OCI-LY1 (cell line): ENCODE results near the gene OTUB1.

Experiments used
- H2AFZ ChIP-seq: fragments of 200-600 bp; sonication (generic), shearing (Covaris generic); 2 replicates; pipeline ENCODE4 v1.6.0; 2014; ENCODE audit warnings: antibody characterized with exemption, mild to moderate bottlenecking, low read length
- H3F3A ChIP-seq: fragments of 200-600 bp; sonication (generic), shearing (Covaris generic); 2 replicates; pipeline ENCODE4 v1.6.0; 2014; ENCODE audit warnings: mild to moderate bottlenecking, antibody characterized with exemption, low read length, moderate library complexity; ENCODE audit not compliant: insufficient read depth
- H3K27ac ChIP-seq: fragments of 200-600 bp; sonication (generic); 2 replicates; pipeline ENCODE4 v1.5.1; 2014; ENCODE audit warnings: low read length, mixed run types, mild to moderate bottlenecking, low read depth; ENCODE audit not compliant: poor library complexity, severe bottlenecking
- H3K27me3 ChIP-seq: fragments of 200-600 bp; sonication (generic); 2 replicates; pipeline ENCODE4 v1.6.0; 2014; ENCODE audit warnings: antibody characterized with exemption, mild to moderate bottlenecking, low read length, moderate library complexity; ENCODE audit not compliant: insufficient read depth
- H3K36me3 ChIP-seq: fragments of 200-600 bp; sonication (generic); 2 replicates; pipeline ENCODE4 v1.6.1; 2014; ENCODE audit warnings: mild to moderate bottlenecking, antibody characterized with exemption, low read length, moderate library complexity, mixed read lengths; ENCODE audit not compliant: insufficient read depth
- H3K4me1 ChIP-seq: fragments of 200-600 bp; sonication (generic); 2 replicates; pipeline ENCODE4 v1.5.1; 2014; ENCODE audit warnings: mild to moderate bottlenecking, low read length, moderate library complexity; ENCODE audit not compliant: insufficient read depth, severe bottlenecking
- H3K4me2 ChIP-seq: fragments of 200-600 bp; sonication (generic), shearing (Covaris generic); 2 replicates; pipeline ENCODE4 v1.6.1; 2014; ENCODE audit warnings: low read length
- H3K4me3 ChIP-seq: fragments of 200-600 bp; sonication (generic); 2 replicates; pipeline ENCODE4 v1.5.1; 2014; ENCODE audit warnings: low read length, low read depth, mild to moderate bottlenecking, mixed read lengths; ENCODE audit not compliant: poor library complexity, severe bottlenecking
- H3K79me2 ChIP-seq: fragments of 200-600 bp; shearing (Covaris generic); 2 replicates; pipeline ENCODE4 v1.6.1; 2016; ENCODE audit warnings: mixed run types, low read length, mixed read lengths; ENCODE audit not compliant: insufficient read depth
- H3K9ac ChIP-seq: fragments of 200-600 bp; sonication (generic), shearing (Covaris generic); 2 replicates; pipeline ENCODE4 v1.6.1; 2014; ENCODE audit warnings: mild to moderate bottlenecking, low read length, mixed read lengths
- H3K9me2 ChIP-seq: fragments of 200-600 bp; sonication (generic), shearing (Covaris generic); 2 replicates; pipeline ENCODE4 v1.6.1; 2014; ENCODE audit warnings: low read depth, mild to moderate bottlenecking, low read length, mixed read lengths
- H3K9me3 ChIP-seq: fragments of 200-600 bp; shearing (Covaris generic); 2 replicates; pipeline ENCODE4 v1.6.1; 2014; ENCODE audit warnings: low read length, mixed read lengths
- H4K20me1 ChIP-seq: fragments of 200-600 bp; sonication (generic), shearing (Covaris generic); 2 replicates; pipeline ENCODE4 v1.6.0; 2016; ENCODE audit warnings: mild to moderate bottlenecking, low read length; ENCODE audit not compliant: insufficient read depth
- EZH2 ChIP-seq: fragments of 200-600 bp; sonication (generic), shearing (Covaris generic); IDR thresholded peaks from 2 replicates; pipeline ENCODE4 v1.8.0; 2017; ENCODE audit warnings: borderline replicate concordance, mixed run types, mild to moderate bottlenecking, antibody characterized with exemption, low read length, moderate library complexity, mixed read lengths
- TF ChIP-seq, protein P1 (sequence below): fragments of 200-600 bp; sonication (generic), shearing (Covaris generic); IDR thresholded peaks from 2 replicates; pipeline ENCODE4 v1.5.1; 2017; ENCODE audit warnings: mild to moderate bottlenecking, antibody characterized with exemption, low read length, moderate library complexity, mixed read lengths

OTUB1 gene

DNA sequence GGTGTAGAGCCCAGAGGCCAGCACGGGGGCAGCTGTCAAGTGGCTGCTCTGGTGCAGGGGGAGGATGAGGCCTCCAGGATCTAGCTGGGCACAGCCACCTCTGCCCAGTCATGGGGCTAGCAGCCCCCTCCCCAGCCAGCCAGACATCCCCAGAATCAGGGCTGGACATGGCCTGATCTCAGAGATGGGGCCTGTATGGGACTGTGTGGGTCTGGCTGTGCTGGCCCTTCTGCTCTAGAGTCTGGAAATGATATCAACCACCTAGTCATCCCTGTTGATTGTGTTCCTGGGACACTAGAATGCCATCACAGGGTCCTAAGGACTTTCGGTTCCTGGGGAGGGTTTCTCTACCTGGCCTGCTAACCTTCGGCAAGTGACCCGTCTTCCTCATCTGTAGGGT is 52.3 kb downstream of the OTUB1 start:
- Histone ChIP-seq H3K4me3 (no peak overlapping the region), H3K9me3 (no peaks in the 10 kb centered on the region), H2AFZ (no peak overlapping the region), H4K20me1 (no peaks in the 10 kb centered on the region), H3K27ac (no peak overlapping the region), H3K79me2 (no peaks in the 10 kb centered on the region), H3F3A (no peaks in the 10 kb centered on the region), H3K4me2 (no peak overlapping the region), H3K9me2 (no peaks in the 10 kb centered on the region), H3K36me3 (no peaks in the 10 kb centered on the region), H3K9ac (no peak overlapping the region), H3K27me3 (no peaks in the 10 kb centered on the region), H3K4me1 (no peaks in the 10 kb centered on the region)
- TF ChIP-seq, protein P1, sequence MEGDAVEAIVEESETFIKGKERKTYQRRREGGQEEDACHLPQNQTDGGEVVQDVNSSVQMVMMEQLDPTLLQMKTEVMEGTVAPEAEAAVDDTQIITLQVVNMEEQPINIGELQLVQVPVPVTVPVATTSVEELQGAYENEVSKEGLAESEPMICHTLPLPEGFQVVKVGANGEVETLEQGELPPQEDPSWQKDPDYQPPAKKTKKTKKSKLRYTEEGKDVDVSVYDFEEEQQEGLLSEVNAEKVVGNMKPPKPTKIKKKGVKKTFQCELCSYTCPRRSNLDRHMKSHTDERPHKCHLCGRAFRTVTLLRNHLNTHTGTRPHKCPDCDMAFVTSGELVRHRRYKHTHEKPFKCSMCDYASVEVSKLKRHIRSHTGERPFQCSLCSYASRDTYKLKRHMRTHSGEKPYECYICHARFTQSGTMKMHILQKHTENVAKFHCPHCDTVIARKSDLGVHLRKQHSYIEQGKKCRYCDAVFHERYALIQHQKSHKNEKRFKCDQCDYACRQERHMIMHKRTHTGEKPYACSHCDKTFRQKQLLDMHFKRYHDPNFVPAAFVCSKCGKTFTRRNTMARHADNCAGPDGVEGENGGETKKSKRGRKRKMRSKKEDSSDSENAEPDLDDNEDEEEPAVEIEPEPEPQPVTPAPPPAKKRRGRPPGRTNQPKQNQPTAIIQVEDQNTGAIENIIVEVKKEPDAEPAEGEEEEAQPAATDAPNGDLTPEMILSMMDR: no peak
- TF ChIP-seq EZH2: no peak

DNA sequence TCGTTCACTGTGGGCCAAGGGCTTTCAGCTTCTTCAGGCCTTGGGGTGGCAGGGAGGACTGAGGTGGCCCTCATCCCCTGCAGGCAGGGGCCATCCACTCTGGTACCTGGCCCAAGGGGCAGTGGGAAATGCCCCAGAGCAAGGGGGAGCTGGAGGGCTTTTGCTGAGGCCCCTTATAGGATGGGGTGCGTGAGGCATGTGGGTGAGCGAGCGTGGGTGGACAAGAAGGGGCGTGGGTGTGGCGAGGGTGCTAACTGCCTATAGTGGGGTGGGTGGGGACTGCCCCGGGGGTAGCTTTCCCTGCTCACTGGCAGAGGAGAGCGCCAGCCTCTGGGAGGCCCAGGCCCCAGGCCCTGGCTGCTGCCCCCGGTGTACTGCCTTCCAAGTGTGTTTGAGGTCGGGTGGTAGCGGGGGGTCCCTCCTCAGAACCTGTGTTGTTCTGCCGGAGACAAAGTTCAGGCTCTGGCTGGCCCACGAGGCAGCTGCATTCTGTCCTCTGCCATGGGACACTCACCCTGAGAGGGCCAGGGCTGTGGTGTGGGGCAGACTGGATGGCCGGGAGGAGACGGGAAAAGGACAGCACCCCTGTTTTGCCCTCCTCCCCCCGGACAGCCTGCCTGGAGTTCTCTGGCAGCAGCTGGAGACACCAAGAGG is 52.9 kb downstream of the OTUB1 start:
- no peak overlapping the region for H2AFZ ChIP-seq
- H3K4me2 ChIP-seq: no peak overlapping the region
- no peak overlapping the region for H3K9ac ChIP-seq
- no peak for TF ChIP-seq EZH2
- TF ChIP-seq, protein P1: no peak
- no peaks in the 10 kb centered on the region for H3K9me2 ChIP-seq
- H3F3A ChIP-seq: no peaks in the 10 kb centered on the region
- H4K20me1 ChIP-seq: no peaks in the 10 kb centered on the region
- no peaks in the 10 kb centered on the region for H3K4me1 ChIP-seq
- H3K4me3 ChIP-seq: no peak overlapping the region
- H3K27ac ChIP-seq: no peak overlapping the region
- H3K79me2 ChIP-seq: no peaks in the 10 kb centered on the region
- no peaks in the 10 kb centered on the region for H3K9me3 ChIP-seq
- no peaks in the 10 kb centered on the region for H3K27me3 ChIP-seq
- H3K36me3 ChIP-seq: no peaks in the 10 kb centered on the region

DNA sequence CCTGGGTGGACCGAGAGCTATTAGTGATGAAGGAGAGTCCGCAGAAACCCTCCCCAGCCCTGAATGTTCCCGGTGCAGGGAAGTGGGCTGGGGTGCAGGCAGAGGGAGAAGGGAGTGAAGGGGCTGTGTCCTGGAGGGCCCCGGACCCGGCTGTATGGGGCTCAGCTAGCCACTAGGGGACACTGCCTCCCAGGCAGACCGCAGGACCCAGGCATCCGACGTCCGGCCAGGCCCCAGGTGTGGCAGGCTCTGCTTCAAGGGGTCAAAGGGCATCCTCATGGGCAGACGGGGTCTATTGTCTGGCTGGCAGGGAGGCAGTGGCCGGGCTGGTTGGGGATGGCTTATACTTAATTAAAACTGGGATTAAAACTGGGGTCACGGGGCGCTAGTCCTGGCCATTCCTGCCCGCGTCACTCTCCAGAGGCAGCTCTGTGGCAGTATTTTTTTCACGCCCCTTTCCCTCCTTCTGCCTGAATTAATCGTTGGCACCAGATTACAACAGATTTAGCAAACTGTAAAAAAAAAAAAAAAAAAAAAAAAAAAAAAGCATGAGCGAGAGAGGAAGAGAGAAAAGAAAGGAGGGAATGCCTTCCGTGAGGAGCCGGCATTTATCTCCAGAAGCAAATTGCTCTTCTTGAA is 54.6 kb downstream of the OTUB1 start:
- no peak overlapping the region for H3K27ac ChIP-seq
- H3K27me3 ChIP-seq: no peaks in the 10 kb centered on the region; the same call in 1 of the 2 replicates

More for the DNA sequence above, 54.6 kb downstream of the OTUB1 start:
- H3K9ac ChIP-seq: no peak overlapping the region
- H3F3A ChIP-seq: no peaks in the 10 kb centered on the region
- H3K4me1 ChIP-seq: no peaks in the 10 kb centered on the region
- H3K4me3 ChIP-seq: no peak overlapping the region
- no peaks in the 10 kb centered on the region for H3K79me2 ChIP-seq
- no peaks in the 10 kb centered on the region for H3K36me3 ChIP-seq
- H4K20me1 ChIP-seq: no peaks in the 10 kb centered on the region
- H3K4me2 ChIP-seq: no peak overlapping the region
- no peak overlapping the region for H2AFZ ChIP-seq
- no peaks in the 10 kb centered on the region for H3K9me3 ChIP-seq
- H3K9me2 ChIP-seq: no peaks in the 10 kb centered on the region
- TF ChIP-seq, protein P1: peak; percentile 15; the same call in 1 of the 2 replicates
- no peak for TF ChIP-seq EZH2
